Upper lobe of left lung (tissue), 4 donors: ENCODE data around the gene MAD1L1.

Experiments used
- EP300 ChIP-seq, 4 donors: sonication (generic); formaldehyde crosslinking; IDR thresholded peaks; one replicate each; pipeline ENCODE4 v1.5.1; 2017; ENCODE audit warnings: antibody characterized with exemption in 4 of 4, control low read depth in 2 of 4
- POLR2A ChIP-seq, 4 donors: fragments of 450-650 bp; IDR thresholded peaks; one replicate each; pipeline ENCODE4 v1.5.1; 2016 to 2017; ENCODE audit warnings: antibody characterized with exemption in 4 of 4, mild to moderate bottlenecking in 2 of 4
- TF ChIP-seq, protein P1 (sequence below), 6 experiments: fragments of 450-650 bp in 4 of 6; fragments of 200-600 bp in 2 of 6; sonication (generic) in 2 of 6; IDR thresholded peaks; one replicate each; pipeline ENCODE4 v1.5.1; 2016 to 2019; ENCODE audit warnings: antibody characterized with exemption in 6 of 6

DNA sequence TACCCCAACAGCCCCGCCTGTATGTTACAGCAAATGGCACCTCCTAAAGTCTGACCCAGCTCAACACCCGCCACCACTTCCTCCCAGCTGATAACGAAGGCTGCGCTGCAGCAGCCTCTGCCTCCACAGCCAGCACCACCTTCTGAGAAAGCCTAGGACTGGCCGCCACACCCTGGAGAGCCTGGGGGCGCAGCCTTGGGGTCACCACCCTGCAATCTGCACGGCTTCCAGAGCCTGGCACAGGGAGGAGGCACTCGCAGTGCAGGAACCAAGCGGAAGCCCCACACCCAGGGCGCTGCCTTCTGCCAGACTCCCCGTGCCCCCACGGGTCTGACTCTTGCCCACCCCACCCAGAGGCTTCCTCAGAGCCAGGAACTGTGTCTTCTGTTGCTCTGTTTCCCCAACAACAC, 112.5 kb downstream of the MAD1L1 start:
- TF ChIP-seq, protein P1, sequence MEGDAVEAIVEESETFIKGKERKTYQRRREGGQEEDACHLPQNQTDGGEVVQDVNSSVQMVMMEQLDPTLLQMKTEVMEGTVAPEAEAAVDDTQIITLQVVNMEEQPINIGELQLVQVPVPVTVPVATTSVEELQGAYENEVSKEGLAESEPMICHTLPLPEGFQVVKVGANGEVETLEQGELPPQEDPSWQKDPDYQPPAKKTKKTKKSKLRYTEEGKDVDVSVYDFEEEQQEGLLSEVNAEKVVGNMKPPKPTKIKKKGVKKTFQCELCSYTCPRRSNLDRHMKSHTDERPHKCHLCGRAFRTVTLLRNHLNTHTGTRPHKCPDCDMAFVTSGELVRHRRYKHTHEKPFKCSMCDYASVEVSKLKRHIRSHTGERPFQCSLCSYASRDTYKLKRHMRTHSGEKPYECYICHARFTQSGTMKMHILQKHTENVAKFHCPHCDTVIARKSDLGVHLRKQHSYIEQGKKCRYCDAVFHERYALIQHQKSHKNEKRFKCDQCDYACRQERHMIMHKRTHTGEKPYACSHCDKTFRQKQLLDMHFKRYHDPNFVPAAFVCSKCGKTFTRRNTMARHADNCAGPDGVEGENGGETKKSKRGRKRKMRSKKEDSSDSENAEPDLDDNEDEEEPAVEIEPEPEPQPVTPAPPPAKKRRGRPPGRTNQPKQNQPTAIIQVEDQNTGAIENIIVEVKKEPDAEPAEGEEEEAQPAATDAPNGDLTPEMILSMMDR (IDR thresholded peaks at IDR 0.05) = peak in 1 of 6 experiments; percentile 9
- TF ChIP-seq EP300 (IDR thresholded peaks at IDR 0.05) = no peak
- no peak for TF ChIP-seq POLR2A (IDR thresholded peaks at IDR 0.05)
